HG02798 (cell line): ENCODE results near the gene AGPAT3.

Experiments used
- ATAC-seq: cut with Tn5 transposase; IDR thresholded peaks from one replicate; pipeline ENCODE4 v1.9.1; 2021; ENCODE audit warnings: mild to moderate bottlenecking; ENCODE audit not compliant: unreplicated experiment, poor library complexity

AGPAT3 gene

DNA sequence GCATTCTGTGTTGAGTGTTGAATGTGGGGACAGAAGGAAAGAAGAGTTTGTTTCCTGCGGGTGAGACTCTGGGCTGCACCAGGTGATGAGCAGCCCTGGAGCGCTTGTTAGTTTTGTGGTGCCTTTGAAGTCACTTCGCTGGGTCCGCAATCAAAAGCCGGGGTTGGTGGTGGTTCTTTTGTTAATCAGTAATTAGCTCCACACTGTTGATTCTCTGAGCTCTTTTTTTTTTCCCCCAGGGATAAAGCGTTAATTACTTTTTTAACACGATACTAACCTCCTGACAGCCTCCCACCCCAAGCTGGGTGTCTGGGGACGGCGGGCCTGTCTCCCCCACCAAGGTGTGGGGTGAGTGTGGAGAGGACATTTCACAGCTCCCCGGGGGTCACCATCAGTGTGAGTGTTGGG is 56.6 kb downstream of the AGPAT3 start:
- no peak for ATAC-seq

DNA sequence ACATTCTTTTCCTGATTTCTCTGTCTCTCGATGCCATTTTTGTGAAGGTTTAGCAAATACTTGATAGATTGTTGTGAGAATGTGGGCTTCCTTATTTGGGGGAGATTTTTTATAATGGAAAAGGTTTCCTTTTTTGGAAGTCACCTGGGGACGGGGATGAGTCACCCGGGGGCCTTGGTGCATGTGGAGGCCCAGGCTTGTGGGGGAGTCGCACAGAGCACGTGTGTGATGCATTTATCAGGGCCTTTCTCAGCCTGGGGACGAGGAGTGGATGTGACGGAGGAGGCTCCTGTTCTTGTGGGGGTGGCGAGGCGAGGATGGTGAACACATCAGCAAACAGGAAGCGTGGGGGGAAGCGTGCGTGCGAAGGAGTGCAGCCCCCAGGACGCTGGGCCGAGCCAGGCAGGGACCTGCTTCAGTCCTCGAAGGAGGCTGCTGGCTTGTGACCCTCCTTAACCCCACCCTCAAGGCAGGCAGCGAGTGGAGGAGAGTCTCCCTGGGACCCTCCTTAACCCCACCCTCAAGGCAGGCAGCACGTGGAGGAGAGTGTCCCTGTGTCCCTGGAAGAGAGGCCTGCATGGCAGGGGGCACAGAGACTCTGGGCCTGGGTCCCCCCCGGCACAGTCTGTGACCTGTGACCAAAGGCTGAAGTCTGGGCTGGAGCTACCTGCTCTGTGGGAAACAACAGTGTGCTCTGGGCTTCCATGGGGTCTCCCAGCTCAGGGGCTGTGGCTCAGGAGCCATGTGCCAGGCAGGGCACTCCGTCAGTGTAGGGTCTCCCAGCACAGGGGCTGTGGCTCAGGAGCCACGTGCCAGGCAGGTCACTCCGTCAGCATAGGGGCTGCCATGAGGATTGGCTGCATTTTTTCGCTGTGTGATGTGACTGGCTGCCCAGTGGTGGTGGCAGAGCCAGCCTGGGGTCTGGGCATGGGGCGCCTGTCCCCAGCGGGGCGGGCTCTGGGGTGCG is 57.2 kb downstream of the AGPAT3 start:
- peak; percentile 36 for ATAC-seq

DNA sequence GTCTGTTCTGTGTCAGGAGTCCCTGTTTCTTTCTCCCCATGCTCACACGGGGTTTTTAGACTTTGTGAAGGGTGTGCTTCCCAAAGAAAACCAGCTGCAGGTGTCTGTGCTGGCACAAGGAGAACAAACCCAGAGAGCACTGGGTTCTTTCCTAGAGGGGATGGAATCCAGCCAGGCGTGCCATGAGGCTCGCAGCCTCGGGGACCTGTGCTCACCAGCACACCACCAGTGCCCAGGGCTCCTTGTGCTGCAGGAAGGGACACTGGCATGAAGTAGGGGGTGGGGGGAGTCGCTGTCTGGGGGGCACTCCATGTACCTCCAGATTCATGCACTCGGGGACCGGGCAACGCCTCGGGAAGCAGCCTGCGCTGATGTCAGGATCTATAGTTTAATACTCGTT is 57.9 kb downstream of the AGPAT3 start:
- no peak for ATAC-seq

DNA sequence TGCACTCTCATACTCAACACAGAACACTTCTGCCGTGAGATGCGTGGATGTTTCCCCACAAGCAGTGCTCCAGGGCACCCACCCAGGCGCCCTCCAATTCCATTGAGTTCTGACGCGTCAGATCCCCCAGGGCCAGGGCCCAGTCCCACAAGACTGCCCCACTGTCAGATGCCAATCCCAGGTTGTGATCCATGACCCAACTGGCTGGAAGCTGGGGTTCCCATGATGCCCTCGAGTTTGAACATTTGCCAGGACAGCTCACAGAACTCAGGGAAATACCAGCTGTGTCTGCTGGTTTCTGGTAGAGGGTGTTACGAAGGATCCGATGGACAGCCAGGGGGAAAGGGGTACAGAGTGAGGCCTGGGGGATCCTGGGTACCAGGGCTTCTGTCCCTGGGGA is 58.4 kb downstream of the AGPAT3 start:
- no peak for ATAC-seq

DNA sequence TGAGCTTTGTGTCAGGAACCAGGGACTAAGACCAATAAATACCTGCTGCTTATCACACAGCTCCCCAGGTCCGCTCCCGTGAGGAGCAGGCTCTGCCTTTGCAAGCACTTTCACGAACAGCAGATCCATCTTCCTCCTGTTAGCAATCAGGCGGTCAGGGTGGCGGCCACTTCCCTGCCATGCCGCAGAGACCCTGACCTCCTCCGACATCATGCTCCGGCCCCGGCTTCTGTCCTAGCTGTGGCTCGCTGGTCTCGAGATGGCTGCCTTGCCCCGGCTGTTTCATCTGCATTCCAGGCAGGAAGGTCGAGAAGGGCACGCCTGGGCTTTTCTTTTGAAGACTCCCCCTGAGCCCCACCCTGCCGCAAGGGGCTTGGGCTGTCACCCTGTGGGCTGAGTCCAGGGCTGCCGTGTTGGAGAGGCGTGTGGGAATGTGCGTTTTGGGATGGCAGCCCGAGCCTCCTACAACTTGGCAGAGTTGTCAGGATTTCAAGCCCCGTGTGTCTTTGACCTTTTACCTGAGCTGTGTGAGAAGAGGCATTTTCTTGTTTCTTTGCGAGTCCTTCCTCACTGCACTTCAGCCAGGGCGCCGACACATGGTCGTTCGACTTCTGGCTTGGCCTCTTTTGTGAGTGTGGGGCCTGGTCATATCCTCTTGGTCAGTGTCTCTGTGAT is 59.5 kb downstream of the AGPAT3 start:
- no peak for ATAC-seq

DNA sequence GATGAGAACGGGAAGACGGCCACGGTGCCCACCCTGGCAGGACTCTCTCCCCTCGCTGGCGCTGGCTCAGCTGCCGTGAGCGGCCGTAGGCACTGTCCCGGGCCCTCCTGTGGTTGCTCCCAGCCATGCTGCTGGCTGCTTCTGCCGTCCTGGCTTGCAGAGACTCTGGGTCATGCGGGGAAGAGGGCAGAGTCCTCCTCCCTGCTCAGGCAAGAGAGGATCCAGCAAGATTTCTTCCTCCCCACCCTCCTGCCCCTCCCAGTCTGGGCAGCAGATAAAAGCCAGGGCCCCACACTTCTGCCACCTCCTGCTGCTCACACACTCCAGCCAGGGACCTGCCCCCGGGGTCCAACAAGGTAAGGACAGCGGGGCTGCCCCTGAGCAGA is 60.1 kb downstream of the AGPAT3 start:
- ATAC-seq, result no peak

DNA sequence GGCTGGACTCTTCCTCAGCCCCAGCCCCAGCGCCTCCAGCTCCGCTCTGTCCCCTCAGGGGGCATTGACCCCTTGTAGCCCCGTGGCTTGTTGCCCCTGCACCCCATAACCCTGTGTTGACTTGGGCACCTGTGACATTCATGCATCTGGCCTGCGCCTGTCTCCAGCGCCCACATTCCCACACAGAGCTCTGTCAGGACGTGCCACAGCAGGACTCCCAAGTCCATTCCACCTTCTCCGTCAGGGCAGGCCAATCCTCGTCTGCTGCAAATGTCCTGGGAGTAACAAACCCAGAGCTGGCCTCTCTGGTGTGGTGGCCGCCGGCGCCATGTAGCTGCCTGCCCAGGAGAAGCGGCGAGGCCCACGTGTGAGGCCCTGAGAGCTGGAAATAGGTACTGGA is 60.6 kb downstream of the AGPAT3 start:
- no peak for ATAC-seq

DNA sequence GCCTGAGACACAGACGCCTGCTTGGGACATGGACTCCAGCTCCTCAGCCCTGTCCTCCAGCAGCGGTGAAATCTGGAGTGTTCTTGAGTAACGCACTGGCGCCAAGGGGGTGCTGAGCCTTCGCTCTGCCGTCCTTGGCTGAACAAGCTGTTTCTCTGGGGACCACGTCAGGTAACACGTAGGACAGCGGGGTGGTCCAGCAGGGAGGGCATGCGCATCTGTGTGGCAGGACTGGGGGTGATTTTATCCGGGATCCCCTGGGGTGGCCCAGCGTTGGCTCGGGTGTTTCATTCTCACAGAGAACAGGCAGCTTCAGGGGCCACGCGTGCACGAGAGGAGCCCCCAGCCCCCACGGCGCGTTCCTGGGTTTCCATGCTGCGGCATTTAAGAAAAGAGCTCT is 61.2 kb downstream of the AGPAT3 start:
- no peak for ATAC-seq

DNA sequence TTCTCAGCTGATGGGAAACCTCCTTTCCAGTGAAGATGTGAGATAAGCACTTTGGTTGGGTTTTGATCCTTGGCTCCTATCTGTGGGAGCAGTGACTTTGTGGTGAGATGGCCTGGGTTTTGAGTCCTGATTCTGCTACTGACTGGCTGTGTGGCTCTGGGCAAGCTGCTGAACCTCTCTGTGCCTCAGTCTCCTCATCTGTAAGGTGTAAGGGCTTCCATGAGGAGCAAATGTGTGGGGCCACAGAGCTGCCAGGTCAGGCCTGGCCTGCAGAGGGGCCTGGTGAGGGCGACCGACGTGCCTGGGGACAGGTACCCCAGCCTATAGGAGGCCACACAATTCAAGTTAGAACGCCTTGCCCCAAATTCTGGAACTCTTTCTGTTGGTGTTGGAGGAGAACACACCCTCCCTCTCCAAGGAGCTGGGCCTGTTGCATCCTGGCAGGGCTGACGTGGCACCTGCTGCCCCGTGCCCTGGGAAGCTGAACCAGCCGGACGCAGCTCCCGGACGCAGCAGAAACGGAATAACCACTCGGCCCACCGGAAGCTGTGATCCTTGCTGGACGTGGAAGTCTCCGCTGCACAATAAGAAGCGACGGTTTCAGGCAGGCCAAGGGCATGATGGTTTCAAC is 62.7 kb downstream of the AGPAT3 start:
- no peak for ATAC-seq

DNA sequence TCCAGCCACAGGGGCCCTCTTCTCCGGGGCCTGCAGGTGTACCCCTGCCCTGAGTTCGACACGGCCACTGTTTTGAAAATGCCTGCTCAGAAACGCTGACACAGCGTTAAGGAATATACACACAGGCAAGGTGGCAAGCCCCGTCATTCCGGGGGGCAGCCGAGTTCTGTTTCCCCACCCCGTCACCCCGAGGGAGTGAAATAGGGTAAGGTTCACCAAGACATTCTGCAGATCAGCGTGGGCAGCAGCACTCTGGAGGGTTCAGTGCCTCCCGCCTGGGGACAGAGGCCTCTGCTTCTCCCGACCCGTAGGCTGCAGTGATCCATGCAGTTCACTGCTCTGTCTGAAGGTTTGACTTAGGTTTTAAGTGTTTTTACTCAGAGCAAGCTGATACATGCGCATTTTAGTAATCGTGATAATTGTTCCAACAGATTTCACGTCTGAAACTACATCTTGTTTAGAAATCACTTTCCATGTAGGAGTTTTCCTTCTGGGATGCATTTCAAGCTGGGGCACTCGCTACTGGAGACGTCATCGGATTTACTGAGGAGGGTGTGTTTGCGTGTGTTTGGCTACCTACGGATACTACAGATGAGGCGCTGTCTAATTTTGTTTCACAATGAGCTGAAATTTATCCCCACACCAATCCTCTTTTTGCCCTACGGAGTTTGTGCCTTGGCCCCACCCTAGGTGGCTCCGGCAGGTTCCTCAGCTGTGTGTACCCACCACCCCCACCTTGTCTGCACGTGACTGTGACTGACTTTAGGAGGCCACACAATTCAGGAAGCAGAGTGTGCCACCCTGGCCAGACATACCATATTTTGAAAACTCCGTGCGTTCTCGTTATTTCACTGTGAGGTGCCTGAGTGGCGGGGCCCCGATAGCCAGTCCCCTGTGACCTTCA is 63.5 kb downstream of the AGPAT3 start:
- no peak for ATAC-seq

DNA sequence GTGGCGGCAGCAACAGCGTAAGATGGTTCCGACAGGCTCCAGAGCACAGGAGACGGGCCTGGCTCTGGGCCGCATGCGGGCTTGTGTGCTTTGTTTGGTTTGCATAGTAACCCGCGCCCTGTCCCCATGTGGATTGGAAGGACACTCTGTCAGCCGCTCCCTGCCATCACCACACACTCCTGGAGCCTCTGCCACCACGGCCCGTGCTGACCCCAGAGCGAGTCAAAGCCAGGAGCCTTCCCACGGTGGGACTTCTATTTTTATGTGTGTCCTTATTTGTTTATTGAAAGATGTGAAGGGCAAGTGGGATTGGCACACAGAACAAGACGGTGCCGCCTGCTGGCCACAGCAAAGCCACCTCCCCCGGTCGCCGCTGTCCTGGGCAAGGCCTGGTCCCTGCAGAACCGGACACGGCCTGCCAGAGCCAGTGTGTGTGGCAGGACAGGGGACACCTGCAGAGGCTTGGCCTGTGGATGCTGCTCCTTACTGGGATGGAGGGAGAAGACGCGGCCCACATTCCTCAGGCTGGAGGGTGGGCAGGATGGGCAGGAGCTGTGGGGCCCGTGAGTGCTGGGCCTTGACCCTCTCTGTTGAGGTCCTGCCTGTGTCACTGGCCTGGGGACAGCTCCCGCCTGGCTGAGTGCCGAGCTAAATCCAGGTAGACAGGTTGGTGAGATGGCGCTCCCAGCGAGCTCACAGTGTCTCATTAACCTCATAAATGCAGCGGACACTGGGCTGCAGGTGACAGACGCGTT is 64.4 kb downstream of the AGPAT3 start:
- no peak for ATAC-seq

DNA sequence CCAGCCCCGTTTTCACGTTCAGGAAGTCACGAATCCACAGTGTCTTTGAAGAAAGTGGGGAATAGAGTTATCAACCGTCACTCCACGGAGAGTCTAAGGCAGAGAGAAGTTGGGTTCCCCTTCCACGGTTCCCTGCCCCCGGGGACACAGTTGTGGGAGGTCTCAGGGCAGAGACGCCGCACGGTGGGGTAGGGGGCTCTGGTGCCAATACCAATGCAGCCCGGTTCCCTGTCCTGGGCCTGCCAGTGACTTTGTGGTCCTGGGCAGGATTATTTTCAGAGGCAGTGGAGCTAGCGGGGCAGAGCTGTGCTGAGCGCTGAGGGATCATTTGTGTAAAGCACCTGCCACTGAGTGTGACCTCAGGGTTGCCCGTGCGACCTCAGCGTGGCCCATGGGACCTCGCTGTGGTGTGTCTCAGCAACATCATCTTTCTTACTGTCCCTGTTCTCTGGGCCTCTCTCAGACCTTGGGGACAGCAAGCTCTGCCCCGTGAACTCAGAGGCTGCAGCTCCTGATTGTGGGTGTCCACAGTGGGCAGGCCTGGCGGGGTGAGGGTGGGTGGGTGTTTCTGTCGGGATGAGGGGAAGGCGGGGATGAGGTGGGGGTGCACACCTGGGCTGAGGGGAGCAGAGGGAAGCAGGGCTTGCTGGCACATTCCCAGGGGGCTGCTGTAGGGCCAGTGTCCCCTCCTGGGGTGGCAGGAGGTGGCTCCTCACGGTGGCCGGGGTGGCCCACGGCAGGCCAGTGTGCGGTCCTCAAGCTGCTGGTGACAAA is 65.2 kb downstream of the AGPAT3 start:
- ATAC-seq, result no peak

DNA sequence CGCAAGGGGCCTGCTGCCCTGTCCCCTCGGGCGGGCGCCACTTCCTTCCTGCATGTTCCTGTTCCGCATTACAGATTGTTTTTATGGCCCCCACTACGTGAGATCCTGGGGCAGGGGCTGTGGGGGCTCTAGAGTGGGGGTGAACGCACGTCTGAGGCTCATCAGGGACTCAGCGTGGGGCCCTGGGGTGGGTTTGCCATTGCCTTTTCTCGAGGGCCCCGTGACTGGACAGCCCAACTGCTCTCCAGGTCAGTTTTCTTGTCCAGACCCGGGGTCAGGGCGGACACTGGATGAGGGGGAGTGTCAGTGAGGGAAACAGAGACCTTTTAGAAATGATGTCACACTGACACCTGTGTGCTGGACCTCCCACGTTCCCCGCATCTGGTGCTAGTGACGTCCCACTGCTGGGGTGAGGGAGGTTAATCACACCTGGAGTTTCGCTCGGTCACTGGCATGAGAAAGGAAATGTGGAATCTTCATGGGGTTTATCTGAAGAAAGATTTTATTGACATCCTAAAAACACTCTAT is 65.9 kb downstream of the AGPAT3 start:
- no peak for ATAC-seq

DNA sequence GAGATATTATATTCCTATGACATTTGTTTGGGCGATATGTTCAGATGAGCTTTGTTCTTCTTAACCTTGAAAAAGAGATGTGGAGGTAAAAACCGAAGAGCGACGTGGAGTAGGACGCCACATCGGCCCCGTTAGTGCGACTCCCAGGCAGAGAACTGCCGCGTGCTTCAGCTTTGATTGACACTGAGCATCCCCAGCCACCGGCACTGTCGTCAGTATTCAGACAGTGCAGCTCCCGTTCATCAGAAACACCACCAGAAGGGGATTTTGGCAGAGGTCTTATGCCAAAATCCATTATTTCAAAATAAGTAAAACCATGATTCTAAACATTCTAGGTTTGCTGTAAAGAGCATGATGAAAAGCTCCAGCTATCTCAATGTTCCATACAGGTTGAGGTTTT is 66.5 kb downstream of the AGPAT3 start:
- no peak for ATAC-seq

DNA sequence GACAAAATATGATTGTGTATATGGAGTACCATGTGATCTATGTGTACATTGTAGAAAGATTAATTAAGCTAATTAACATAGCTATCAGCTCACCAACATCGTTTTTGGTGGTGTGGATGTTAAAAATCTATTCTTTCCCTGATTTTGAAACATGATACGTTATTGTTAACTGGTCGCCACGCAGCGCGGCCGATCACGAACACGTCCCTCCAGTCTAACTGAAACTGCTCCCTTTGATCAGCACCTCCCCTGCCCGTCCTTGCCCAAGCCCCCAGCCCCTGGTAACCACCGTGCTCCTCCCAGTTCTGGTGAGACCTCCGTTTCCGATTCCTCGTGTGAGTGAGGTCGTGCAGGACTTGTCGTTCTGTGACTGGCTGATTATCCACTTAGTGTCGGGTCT is 67.0 kb downstream of the AGPAT3 start:
- ATAC-seq, result no peak

DNA sequence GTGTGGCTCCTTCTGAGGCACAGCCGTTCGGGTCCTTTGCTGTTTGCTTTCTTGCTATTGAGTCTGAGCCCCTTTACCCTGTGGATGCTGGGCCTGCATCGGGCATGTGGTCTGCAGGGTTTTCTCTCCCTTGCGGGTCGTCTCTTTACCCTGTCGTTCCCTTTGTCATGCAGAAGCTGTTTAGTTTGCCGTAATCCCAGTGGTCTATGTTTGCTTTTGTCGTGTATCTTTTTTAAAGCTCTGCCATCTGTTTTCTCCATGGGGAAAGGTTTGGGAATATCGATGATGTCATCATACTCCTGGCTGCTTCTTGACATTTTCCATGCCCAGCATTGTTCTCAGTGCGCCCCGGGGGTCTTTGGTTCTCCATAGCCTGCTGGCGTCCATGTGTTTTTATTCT is 68.2 kb downstream of the AGPAT3 start:
- ATAC-seq, result no peak

DNA sequence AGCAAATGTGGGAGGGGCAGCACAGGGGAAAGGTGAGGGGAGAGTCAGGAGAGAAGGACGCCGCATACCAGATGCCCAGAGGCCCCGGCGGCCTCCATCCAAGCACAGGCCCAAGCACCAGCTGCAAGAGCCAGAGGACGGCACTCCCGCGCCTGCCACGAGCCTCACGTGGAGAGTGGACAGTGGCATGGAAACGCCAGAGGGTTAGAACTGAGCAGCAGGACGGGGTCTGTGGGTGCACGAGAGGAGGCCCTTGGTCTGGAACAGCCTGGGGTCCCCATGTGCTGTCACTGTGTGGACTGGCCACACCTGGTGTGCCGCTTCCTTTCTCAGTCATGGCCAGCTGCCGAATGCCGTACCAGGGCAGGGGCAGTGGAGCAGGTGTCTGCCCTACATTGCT is 68.7 kb downstream of the AGPAT3 start:
- no peak for ATAC-seq

DNA sequence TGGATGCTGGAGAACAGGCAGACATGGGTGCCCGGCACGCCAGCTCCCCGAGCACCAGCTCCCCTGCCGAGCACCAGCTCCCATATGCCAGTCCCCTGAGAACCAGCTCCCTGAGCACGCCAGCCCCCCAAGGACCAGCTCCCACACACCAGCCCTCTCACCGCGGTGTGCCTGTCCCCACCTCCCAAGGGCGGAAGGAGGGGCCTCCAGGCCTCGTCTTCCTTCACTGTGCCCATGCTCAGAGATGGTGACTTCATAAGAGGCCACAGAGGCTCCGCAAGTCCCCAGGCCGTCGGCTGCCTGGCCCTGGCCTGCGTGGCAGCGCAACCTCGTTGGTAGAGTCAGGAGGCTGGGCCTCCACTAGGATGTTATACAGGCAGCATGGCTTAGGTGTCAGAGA is 69.1 kb downstream of the AGPAT3 start:
- no peak for ATAC-seq
